HG03060 (cell line): ENCODE measurements around the gene EPB41L3.
"Not testable (repeated sequence)": the region's sequence is repeated elsewhere in the genome, so short reads cannot be mapped to it uniquely, and the experiment has no call there.

Experiments
- ATAC-seq: cut with Tn5 transposase; IDR thresholded peaks from one replicate; pipeline ENCODE4 v1.9.1; 2021; ENCODE audit warnings: low read depth, moderate number of reproducible peaks; ENCODE audit not compliant: unreplicated experiment

EPB41L3 gene

GRCh38 chr18:5543773-5544389, at the start of gene EPB41L3:
Gene EPB41L3 (minus strand): TSS chr18:5543997. CDS start chr18:5489183, 54,814 bp downstream.
- no peak for ATAC-seq

- ATAC-seq, result no peak
Measured at GRCh38 chr18:5588529-5588928, 44.7 kb upstream of the EPB41L3 start.

- ATAC-seq, result no peak
Measured at GRCh38 chr18:5585653-5586052, 41.9 kb upstream of the EPB41L3 start.

- ATAC-seq, result no peak
Measured at GRCh38 chr18:5584746-5585417, 41.1 kb upstream of the EPB41L3 start.

GRCh38 chr18:5582849-5583681, 39.3 kb upstream of the EPB41L3 start:
- ATAC-seq, result no peak

GRCh38 chr18:5582076-5582475, 38.3 kb upstream of the EPB41L3 start:
- no peak for ATAC-seq

GRCh38 chr18:5574843-5575242, 31.0 kb upstream of the EPB41L3 start:
- ATAC-seq, result no peak

GRCh38 chr18:5571666-5572065, 27.9 kb upstream of the EPB41L3 start:
- no peak for ATAC-seq

GRCh38 chr18:5570613-5571012, 26.8 kb upstream of the EPB41L3 start:
- not testable (repeated sequence) for ATAC-seq

GRCh38 chr18:5568416-5568815, 24.6 kb upstream of the EPB41L3 start:
- ATAC-seq, result no peak

- no peak for ATAC-seq
Measured at GRCh38 chr18:5558851-5559250, 15.1 kb upstream of the EPB41L3 start.

GRCh38 chr18:5556310-5556974, 12.6 kb upstream of the EPB41L3 start:
- no peak for ATAC-seq

GRCh38 chr18:5554629-5555028, 10.8 kb upstream of the EPB41L3 start:
- ATAC-seq, result no peak

- no peak for ATAC-seq
Measured at GRCh38 chr18:5546660-5547059, 2.9 kb upstream of the EPB41L3 start.

GRCh38 chr18:5543036-5543680, 639 bp downstream of the EPB41L3 start:
- no peak for ATAC-seq

- ATAC-seq, result no peak
Measured at GRCh38 chr18:5542515-5543035, 1.2 kb downstream of the EPB41L3 start.

GRCh38 chr18:5541644-5542043, 2.2 kb downstream of the EPB41L3 start:
- ATAC-seq, result no peak

- no peak for ATAC-seq
Measured at GRCh38 chr18:5539391-5539790, 4.4 kb downstream of the EPB41L3 start.

GRCh38 chr18:5538544-5538943, 5.3 kb downstream of the EPB41L3 start:
- no peak for ATAC-seq

GRCh38 chr18:5537860-5538259, 5.9 kb downstream of the EPB41L3 start:
- no peak for ATAC-seq
